ENCODE measurements around the gene NTN5.

NTN5 gene

GRCh38 chr19:48674921-48675824 lies 2.4 kb upstream of the NTN5 start:
- H3K36me3 ChIP-seq (replicated peaks): no peaks in the 10 kb centered on the region
- H3K4me3 ChIP-seq (ENCODE audit: low read depth, low read length): no peak overlapping the region
- in situ Hi-C loops (cut with HindIII; ENCODE audit: low pct_ligation_motif_present, low sequenced_read_pairs): no loop called here
- TF ChIP-seq, protein P1, sequence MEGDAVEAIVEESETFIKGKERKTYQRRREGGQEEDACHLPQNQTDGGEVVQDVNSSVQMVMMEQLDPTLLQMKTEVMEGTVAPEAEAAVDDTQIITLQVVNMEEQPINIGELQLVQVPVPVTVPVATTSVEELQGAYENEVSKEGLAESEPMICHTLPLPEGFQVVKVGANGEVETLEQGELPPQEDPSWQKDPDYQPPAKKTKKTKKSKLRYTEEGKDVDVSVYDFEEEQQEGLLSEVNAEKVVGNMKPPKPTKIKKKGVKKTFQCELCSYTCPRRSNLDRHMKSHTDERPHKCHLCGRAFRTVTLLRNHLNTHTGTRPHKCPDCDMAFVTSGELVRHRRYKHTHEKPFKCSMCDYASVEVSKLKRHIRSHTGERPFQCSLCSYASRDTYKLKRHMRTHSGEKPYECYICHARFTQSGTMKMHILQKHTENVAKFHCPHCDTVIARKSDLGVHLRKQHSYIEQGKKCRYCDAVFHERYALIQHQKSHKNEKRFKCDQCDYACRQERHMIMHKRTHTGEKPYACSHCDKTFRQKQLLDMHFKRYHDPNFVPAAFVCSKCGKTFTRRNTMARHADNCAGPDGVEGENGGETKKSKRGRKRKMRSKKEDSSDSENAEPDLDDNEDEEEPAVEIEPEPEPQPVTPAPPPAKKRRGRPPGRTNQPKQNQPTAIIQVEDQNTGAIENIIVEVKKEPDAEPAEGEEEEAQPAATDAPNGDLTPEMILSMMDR (IDR thresholded peaks at IDR 0.05; ENCODE audit: low read depth, low read length, missing control alignments): peak; percentile 90
- no peaks in the 10 kb centered on the region for H3K27me3 ChIP-seq (replicated peaks)
- DNase-seq: peak; percentile 73
- no peak overlapping the region for H3K27ac ChIP-seq

DNA sequence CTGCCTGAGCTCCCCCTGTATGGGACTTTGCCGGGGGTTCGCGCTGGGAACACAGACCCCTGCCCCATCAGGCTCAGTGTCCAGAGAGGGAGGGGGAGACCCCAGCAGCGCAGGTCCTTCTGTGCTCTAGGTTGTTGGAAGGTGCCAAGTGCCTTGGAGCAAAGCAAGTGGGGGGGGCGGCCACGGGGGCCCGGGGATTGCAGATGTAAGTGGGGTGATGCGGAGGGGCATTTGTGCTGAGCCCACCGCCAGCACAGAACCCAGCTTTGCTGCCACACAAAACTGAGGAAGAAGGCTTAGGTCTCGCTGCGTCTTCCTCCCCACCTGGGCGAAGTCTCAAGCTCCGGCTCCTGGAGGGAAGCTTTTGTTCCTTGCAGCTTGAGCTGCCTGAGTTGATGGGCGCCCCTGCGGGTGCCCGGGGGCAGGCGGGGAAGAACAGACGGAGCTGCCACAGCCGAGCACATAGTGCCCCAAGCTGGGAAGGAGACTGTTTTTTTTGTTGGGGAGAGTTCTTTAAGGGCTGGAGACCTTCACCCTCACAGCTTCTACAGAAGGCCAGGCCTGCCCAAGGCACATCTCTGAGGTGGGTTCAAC lies 1.5 kb upstream of the NTN5 start:
- Histone ChIP-seq H3K27me3 (replicated peaks) (no peaks in the 10 kb centered on the region), H3K27ac (no peak overlapping the region), H3K4me3 (ENCODE audit: low read depth, low read length) (no peak overlapping the region), H3K36me3 (replicated peaks) (no peaks in the 10 kb centered on the region)
- in situ Hi-C loops (cut with HindIII; ENCODE audit: low pct_ligation_motif_present, low sequenced_read_pairs): no loop called here
- TF ChIP-seq, protein P1 (IDR thresholded peaks at IDR 0.05; ENCODE audit: low read depth, low read length, missing control alignments): no peak
- no peak for DNase-seq

DNA sequence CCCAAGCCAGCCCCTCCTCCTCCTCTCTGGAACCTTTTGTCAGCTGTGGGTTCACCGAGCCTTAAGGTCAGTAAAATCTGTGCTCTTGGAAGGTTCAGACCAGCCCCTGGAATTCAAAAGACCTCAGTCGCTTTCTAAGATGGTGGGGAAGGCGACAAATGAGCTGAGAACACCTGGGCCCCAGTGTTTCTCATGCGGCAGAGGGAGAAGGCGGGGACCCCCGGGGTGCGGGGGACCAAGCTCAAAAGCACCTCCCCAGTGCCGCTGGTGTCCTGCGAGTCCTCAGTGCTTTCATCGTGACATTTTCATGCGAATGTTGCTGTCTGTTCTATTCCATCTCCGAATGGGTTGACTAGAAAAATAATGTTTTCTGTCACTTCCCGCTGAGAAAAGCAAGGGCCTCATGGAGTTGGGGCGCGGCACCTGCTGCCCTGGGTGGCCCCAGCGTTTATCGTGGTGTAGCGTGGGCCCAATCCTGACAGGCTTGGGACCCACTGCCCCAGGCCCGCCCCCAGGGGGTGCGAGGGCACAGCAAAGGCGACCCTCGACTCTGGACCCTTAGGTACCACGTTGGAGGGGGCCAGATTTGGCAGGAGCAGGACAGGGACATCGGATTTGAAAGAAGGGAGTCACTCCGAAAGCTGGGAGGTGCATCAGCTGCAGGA lies 751 bp upstream of the NTN5 start:
- TF ChIP-seq, protein P1 (IDR thresholded peaks at IDR 0.05; ENCODE audit: low read depth, low read length, missing control alignments): no peak
- no peak overlapping the region for H3K27ac ChIP-seq
- no peak for DNase-seq
- H3K27me3 ChIP-seq (replicated peaks): no peaks in the 10 kb centered on the region
- H3K36me3 ChIP-seq (replicated peaks): no peaks in the 10 kb centered on the region
- in situ Hi-C loops (cut with HindIII; ENCODE audit: low pct_ligation_motif_present, low sequenced_read_pairs): no loop called here
- no peak overlapping the region for H3K4me3 ChIP-seq (ENCODE audit: low read depth, low read length)

DNA sequence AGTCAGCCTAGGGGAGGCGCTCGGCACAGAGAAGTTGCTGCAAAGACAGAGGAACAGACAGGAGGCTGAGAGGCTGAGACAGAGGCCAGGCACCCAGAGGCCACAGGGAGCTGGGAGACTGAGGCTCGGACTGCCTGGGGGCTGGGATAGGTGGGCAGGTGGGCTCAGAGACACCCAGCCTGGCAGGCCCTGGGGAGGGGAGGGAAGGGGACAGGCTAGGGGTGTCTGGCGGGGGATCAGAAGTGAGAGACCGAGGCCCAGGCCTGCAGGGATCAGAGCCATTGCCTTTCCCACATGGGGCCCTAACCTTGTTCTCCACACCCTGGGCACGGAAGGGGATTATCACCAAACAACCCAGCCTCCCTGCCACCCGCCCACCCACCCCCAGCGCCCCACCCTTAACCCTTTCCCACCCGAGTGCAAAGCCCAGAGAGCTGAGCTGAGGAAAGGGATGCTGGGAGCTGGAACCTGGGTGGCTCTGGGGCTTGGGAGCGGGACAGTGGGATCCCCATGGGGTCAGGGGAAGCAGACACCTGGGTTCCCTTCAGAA lies 1.3 kb downstream of the NTN5 start:
- no peak overlapping the region for H3K27ac ChIP-seq
- H3K27me3 ChIP-seq (replicated peaks): no peaks in the 10 kb centered on the region
- no peaks in the 10 kb centered on the region for H3K36me3 ChIP-seq (replicated peaks)
- DNase-seq: no peak
- H3K4me3 ChIP-seq (ENCODE audit: low read depth, low read length): no peak overlapping the region
- in situ Hi-C loops (cut with HindIII; ENCODE audit: low pct_ligation_motif_present, low sequenced_read_pairs): no loop called here
- TF ChIP-seq, protein P1 (IDR thresholded peaks at IDR 0.05; ENCODE audit: low read depth, low read length, missing control alignments): no peak

DNA sequence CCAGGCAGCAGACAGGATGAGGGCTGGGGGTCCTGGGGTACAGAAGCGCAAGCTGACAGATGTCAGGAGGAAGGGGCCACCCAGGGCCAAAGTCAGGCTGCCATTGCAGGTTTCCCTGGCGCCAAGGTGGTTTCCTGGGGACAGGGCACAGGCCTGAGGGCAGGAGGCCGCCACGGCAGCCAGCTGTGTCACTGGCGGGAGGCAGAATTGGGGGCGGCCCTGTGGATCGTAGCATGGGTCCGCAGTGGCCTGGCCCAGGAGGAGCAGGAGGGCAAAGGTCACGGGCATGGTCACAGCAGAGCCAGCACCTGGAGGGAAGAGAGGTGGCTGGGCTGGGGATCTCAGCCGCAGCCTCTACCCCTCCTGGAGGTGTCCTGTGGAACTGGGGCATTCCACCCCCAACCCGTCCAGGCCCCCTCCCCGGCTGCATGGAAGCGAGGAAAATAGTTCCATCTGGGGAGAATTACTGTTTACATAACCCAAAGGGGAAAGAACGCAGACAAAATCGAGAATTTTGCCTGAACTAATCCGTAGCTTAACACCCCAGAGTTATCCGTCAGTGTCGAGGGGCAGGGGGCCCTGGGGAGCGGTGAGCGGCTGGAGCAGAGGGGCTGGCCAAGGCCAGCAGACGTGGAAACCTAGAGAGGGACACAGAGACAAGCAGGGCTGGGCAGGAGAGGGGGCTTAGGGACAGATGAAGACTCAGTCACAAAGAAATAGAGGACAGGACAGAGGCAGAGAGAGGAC lies 1.9 kb downstream of the NTN5 start:
- H3K27me3 ChIP-seq (replicated peaks): no peaks in the 10 kb centered on the region
- no peak overlapping the region for H3K27ac ChIP-seq
- TF ChIP-seq, protein P1 (IDR thresholded peaks at IDR 0.05; ENCODE audit: low read depth, low read length, missing control alignments): no peak
- in situ Hi-C loops (cut with HindIII; ENCODE audit: low pct_ligation_motif_present, low sequenced_read_pairs): no loop called here
- no peak overlapping the region for H3K4me3 ChIP-seq (ENCODE audit: low read depth, low read length)
- no peaks in the 10 kb centered on the region for H3K36me3 ChIP-seq (replicated peaks)
- no peak for DNase-seq
